Nucleus accumbens (tissue), 56 donors: ENCODE data around the gene STXBP1.

Experiments used
- DNase-seq, 56 donors: peaks; one replicate each; lab custom pipeline; 2025; lab: John Stamatoyannopoulos, UW

Gene STXBP1

GRCh38 chr9:127682351-127683136, 70.5 kb downstream of the STXBP1 start:
- no peak for DNase-seq

GRCh38 chr9:127683723-127684122, 71.6 kb downstream of the STXBP1 start:
- DNase-seq: no peak

GRCh38 chr9:127684576-127684975, 72.5 kb downstream of the STXBP1 start:
- no peak for DNase-seq

GRCh38 chr9:127686461-127687393, 74.7 kb downstream of the STXBP1 start:
- peak in 5 of 56 donors; percentile 15 to 26 (median 18) for DNase-seq

- no peak for DNase-seq
Observed at GRCh38 chr9:127689329-127690000, 77.4 kb downstream of the STXBP1 start.

- DNase-seq: peak in 1 of 56 donors; percentile 16
Observed at GRCh38 chr9:127690735-127691134, 78.7 kb downstream of the STXBP1 start.

GRCh38 chr9:127692071-127692470, 80.0 kb downstream of the STXBP1 start:
- DNase-seq: no peak

- DNase-seq: peak in 17 of 56 donors; percentile 12 to 62 (median 32)
Observed at GRCh38 chr9:127693143-127693542, 81.1 kb downstream of the STXBP1 start.

GRCh38 chr9:127693697-127694096, 81.6 kb downstream of the STXBP1 start:
- no peak for DNase-seq

GRCh38 chr9:127694890-127695720, 83.0 kb downstream of the STXBP1 start:
- DNase-seq: no peak

GRCh38 chr9:127697575-127697974, 85.5 kb downstream of the STXBP1 start:
- no peak for DNase-seq

- DNase-seq: no peak
Observed at GRCh38 chr9:127698386-127698785, 86.3 kb downstream of the STXBP1 start.

- DNase-seq: peak; percentile 66 to 98 (median 92)
Observed at GRCh38 chr9:127698985-127699670, 87.1 kb downstream of the STXBP1 start.

GRCh38 chr9:127700140-127700539, 88.1 kb downstream of the STXBP1 start:
- no peak for DNase-seq

GRCh38 chr9:127700594-127701255, 88.6 kb downstream of the STXBP1 start:
- no peak for DNase-seq

- DNase-seq: no peak
Observed at GRCh38 chr9:127703289-127703946, 91.3 kb downstream of the STXBP1 start.

GRCh38 chr9:127705577-127706379, 93.7 kb downstream of the STXBP1 start:
- DNase-seq: no peak
